HL-60 (cell line): ENCODE data around the gene ARHGAP33.
A peak's percentile ranks its signal among the peaks of the same experiment; 100 is the strongest.

Source experiments
- DNase-seq, 2 experiments: peaks; one replicate each; pipeline ENCODE4 v3.0.0-alpha.2; 2010 to 2020; ENCODE audit warnings: low read depth in 1 of 2, low spot score in 1 of 2
- H3K27ac ChIP-seq: fragments of 250-450 bp; sonication (Bioruptor Pico); replicated peaks from 2 replicates; pipeline ENCODE4 v1.5.1; 2020; ENCODE audit warnings: mild to moderate bottlenecking, moderate library complexity
- H3K27me3 ChIP-seq: fragments of 250-450 bp; sonication (Bioruptor Pico); 2 replicates; pipeline ENCODE4 v1.5.1; 2021; ENCODE audit warnings: mild to moderate bottlenecking, moderate library complexity; ENCODE audit not compliant: insufficient read depth, poor library complexity, severe bottlenecking
- H3K4me3 ChIP-seq: replicated peaks from 2 replicates; pipeline ENCODE4 v1.5.1; 2011; ENCODE audit warnings: mild to moderate bottlenecking, control low read depth, low read length; ENCODE audit not compliant: insufficient read depth
- GABPA ChIP-seq: IDR thresholded peaks from 2 replicates; pipeline ENCODE4 v1.6.1; 2012; ENCODE audit warnings: low read depth
- POLR2AphosphoS5 ChIP-seq: IDR thresholded peaks from 2 replicates; pipeline ENCODE4 v1.6.1; 2012; ENCODE audit warnings: low read depth
- REST ChIP-seq: IDR thresholded peaks from 2 replicates; pipeline ENCODE4 v1.6.1; 2012; ENCODE audit warnings: low read depth; ENCODE audit not compliant: insufficient replicate concordance
- SPI1 ChIP-seq: IDR thresholded peaks from 2 replicates; pipeline ENCODE4 v1.6.1; 2012; ENCODE audit warnings: low read depth, mild to moderate bottlenecking, borderline replicate concordance
- TF ChIP-seq, protein P1 (sequence below): IDR thresholded peaks from one replicate; pipeline ENCODE4 v1.5.1; 2011; ENCODE audit warnings: low read length, control low read depth, inconsistent platforms; ENCODE audit not compliant: insufficient read depth

The ARHGAP33 gene

GRCh38 chr19:35742121-35742724 is 33.1 kb upstream of the ARHGAP33 start, which contains the start of gene IGFLR1:
Gene IGFLR1, minus strand, starts transcription at chr19:35742452. Its CDS starts 1,272 bp downstream, at chr19:35741180.
- TF ChIP-seq, protein P1, sequence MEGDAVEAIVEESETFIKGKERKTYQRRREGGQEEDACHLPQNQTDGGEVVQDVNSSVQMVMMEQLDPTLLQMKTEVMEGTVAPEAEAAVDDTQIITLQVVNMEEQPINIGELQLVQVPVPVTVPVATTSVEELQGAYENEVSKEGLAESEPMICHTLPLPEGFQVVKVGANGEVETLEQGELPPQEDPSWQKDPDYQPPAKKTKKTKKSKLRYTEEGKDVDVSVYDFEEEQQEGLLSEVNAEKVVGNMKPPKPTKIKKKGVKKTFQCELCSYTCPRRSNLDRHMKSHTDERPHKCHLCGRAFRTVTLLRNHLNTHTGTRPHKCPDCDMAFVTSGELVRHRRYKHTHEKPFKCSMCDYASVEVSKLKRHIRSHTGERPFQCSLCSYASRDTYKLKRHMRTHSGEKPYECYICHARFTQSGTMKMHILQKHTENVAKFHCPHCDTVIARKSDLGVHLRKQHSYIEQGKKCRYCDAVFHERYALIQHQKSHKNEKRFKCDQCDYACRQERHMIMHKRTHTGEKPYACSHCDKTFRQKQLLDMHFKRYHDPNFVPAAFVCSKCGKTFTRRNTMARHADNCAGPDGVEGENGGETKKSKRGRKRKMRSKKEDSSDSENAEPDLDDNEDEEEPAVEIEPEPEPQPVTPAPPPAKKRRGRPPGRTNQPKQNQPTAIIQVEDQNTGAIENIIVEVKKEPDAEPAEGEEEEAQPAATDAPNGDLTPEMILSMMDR = no peak
- TF ChIP-seq SPI1 (peak; percentile 57; the same call in 1 of the 2 replicates), POLR2AphosphoS5 (peak; percentile 43; the same call in 1 of the 2 replicates)
- peak in 1 of 2 experiments; percentile 88 for DNase-seq
- peak within 1 kb of the TSS; percentile 18; the same call in 1 of the 2 replicates for H3K4me3 ChIP-seq
- H3K27me3 ChIP-seq = no peaks in the 10 kb centered on the region
- H3K27ac ChIP-seq = peak within 1 kb of the TSS; percentile 67

GRCh38 chr19:35743640-35744429 is 31.5 kb upstream of the ARHGAP33 start:
- TF ChIP-seq SPI1 = no peak
- TF ChIP-seq POLR2AphosphoS5 = no peak
- TF ChIP-seq, protein P1 = no peak
- no peak for TF ChIP-seq REST
- no peak for TF ChIP-seq GABPA
- no peak overlapping the region; the same call in 1 of the 2 replicates for H3K4me3 ChIP-seq
- H3K27ac ChIP-seq = no peak overlapping the region; the same call in 1 of the 2 replicates
- DNase-seq = no peak
- H3K27me3 ChIP-seq = no peaks in the 10 kb centered on the region

GRCh38 chr19:35744430-35745327 is 30.7 kb upstream of the ARHGAP33 start:
- Histone ChIP-seq H3K27ac (peak overlapping the region; percentile 98), H3K4me3 (peak overlapping the region; percentile 55), H3K27me3 (no peaks in the 10 kb centered on the region)
- peak; percentile 90 to 98 for DNase-seq
- TF ChIP-seq SPI1 = peak; percentile 47; the same call in 1 of the 2 replicates
- peak; percentile 53; the same call in 1 of the 2 replicates for TF ChIP-seq POLR2AphosphoS5
- TF ChIP-seq REST = peak; percentile 27
- TF ChIP-seq GABPA = no peak
